ENCODE data around the gene PLEKHH2. TPM values are rescaled to one million over a fixed set of nuclear protein-coding genes. Genes with fewer than 3 reads are reported as not detected.
A peak's percentile ranks its signal among the peaks of the same experiment; 100 is the strongest.

PLEKHH2 gene
- total and polyA plus RNA-seq, 2 of the 13 experiments (the other 11 are each of a cell fraction or from before 2014, with no cell fraction given): 1.1 to 3.0 TPM

DNA sequence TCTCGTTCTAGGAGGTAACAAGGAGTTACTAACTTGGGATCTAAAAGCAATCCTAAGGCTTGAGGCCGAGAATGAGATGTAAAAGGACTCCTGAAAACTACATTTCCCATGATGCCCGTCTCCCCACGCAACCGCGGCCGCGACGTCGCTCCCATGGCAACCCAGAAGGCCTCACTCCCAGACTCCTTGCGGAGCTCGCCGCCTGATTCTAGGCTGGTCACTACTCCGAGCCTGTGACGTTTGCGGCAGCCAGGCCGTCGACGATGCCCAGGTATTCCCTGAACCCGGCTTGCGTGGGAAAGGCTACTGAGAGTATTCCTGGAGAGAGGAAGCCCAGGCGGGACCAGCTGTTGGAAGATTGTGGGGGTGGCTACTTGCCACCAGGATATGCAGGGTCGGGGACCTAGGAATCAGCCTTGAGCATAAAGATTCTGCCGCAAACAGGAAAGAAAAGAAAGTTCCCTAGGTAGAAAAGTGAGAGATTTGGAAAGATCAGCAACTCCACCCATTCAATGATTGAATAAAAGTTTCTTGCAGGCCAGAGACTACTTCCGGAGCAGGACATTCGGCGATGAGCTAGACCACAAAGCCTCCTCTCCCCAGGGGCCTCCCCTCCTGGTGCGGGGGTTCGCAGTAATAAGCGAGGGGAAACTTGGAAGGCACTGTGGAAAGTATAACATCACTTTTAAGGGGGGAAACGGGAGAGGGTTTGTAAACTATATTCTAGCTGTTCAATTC, 137.0 kb downstream of the PLEKHH2 start, which contains the start of gene DYNC2LI1 (continued):
- TF ChIP-seq IKZF1 (IDR thresholded peaks at IDR 0.05): no peak
- TF ChIP-seq ZNF720 (CRISPR knock-in tag; IDR thresholded peaks at IDR 0.05): no peak
- no peak for TF ChIP-seq TEAD2 (CRISPR knock-in tag; IDR thresholded peaks at IDR 0.05)
- no peak for TF ChIP-seq ZNF629 (CRISPR knock-in tag; conservative IDR thresholded peaks at IDR 0.05)
- TF ChIP-seq RFX1 (IDR thresholded peaks at IDR 0.05): peak; percentile 97
- no peak for TF ChIP-seq PATZ1 (CRISPR knock-in tag; IDR thresholded peaks at IDR 0.05)
- TF ChIP-seq SRSF1 (optimal IDR thresholded peaks at IDR 0.05; ENCODE audit: low read depth, low read length): no peak
- TF ChIP-seq PCBP1 (IDR thresholded peaks at IDR 0.05; ENCODE audit: borderline replicate concordance, low read depth, low read length): no peak
- TF ChIP-seq PHF20 (CRISPR knock-in tag; IDR thresholded peaks at IDR 0.05): peak; percentile 71
- peak; percentile 100 for TF ChIP-seq THAP11 (CRISPR knock-in tag; IDR thresholded peaks at IDR 0.05)
- no peak for TF ChIP-seq FOXM1 (CRISPR knock-in tag; IDR thresholded peaks at IDR 0.05)
- TF ChIP-seq DDIT3 (CRISPR knock-in tag; IDR thresholded peaks at IDR 0.05): no peak
- no peak for TF ChIP-seq WIZ (CRISPR knock-in tag; IDR thresholded peaks at IDR 0.05)
- TF ChIP-seq, protein P1, sequence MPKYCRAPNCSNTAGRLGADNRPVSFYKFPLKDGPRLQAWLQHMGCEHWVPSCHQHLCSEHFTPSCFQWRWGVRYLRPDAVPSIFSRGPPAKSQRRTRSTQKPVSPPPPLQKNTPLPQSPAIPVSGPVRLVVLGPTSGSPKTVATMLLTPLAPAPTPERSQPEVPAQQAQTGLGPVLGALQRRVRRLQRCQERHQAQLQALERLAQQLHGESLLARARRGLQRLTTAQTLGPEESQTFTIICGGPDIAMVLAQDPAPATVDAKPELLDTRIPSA (CRISPR knock-in tag; IDR thresholded peaks at IDR 0.05; ENCODE audit: borderline replicate concordance): no peak
- TF ChIP-seq ZFP37 (CRISPR knock-in tag; IDR thresholded peaks at IDR 0.05; ENCODE audit: borderline replicate concordance): no peak
- TF ChIP-seq, protein P2, sequence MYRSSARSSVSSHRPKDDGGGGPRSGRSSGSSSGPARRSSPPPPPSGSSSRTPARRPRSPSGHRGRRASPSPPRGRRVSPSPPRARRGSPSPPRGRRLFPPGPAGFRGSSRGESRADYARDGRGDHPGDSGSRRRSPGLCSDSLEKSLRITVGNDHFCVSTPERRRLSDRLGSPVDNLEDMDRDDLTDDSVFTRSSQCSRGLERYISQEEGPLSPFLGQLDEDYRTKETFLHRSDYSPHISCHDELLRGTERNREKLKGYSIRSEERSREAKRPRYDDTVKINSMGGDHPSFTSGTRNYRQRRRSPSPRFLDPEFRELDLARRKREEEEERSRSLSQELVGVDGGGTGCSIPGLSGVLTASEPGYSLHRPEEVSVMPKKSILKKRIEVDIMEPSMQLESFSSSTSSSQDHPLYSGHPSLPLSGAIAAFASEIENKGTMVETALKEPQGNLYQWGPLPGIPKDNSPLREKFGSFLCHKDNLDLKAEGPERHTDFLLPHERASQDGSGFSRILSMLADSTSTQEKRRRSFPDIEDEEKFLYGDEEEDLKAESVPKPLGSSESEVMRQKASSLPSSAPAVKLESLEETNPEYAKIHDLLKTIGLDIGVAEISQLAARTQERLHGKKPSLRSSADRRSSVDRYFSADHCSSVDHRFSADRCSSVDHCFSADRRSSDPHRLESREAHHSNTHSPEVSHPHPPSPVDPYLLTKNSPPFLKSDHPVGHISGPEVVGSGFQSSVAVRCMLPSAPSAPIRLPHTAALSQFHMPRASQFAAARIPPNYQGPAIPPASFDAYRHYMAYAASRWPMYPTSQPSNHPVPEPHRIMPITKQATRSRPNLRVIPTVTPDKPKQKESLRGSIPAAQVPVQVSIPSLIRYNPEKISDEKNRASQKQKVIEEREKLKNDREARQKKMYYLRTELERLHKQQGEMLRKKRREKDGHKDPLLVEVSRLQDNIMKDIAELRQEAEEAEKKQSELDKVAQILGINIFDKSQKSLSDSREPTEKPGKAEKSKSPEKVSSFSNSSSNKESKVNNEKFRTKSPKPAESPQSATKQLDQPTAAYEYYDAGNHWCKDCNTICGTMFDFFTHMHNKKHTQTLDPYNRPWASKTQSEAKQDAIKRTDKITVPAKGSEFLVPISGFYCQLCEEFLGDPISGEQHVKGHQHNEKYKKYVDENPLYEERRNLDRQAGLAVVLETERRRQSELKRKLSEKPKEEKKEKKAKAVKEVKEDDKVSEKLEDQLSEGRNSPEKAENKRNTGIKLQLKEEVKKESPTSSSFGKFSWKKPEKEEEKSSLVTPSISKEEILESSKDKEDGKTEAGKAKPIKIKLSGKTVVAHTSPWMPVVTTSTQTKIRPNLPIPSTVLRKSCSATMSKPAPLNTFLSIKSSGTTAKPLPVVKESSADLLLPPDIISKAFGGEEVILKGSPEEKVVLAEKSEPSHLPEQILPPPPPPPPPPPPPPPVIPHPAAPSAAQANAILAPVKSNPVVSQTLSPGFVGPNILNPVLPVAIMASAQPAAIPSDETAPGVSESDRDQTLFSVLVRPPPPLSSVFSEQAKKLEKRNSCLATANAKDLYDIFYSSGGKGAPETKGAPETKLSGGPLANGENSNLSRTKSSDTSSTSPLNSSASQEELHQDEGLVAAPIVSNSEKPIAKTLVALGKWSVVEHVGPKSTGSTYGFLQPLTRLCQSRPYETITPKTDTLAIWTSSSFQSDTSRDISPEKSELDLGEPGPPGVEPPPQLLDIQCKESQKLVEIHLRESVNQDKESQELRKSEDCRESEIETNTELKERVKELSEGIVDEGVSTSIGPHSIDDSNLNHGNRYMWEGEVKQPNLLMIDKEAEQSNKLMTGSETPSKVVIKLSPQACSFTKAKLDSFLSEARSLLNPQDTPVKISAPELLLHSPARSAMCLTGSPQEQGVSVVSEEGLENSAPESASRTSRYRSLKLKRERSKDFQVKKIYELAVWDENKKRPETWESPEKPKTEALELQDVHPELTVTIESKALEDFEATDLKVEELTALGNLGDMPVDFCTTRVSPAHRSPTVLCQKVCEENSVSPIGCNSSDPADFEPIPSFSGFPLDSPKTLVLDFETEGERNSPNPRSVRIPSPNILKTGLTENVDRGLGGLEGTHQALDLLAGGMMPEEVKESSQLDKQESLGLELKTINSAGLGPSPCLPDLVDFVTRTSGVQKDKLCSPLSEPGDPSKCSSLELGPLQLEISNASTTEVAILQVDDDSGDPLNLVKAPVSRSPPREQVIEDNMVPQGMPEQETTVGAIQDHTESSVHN (CRISPR knock-in tag; IDR thresholded peaks at IDR 0.05): no peak
- TF ChIP-seq ZNF580 (CRISPR knock-in tag; IDR thresholded peaks at IDR 0.05; ENCODE audit: borderline replicate concordance, low read depth): peak; percentile 80; the same call in 1 of the 2 replicates
- peak; percentile 85 for TF ChIP-seq SUZ12 (IDR thresholded peaks at IDR 0.05; ENCODE audit: low read depth, low read length)
- no peak for TF ChIP-seq RFXANK (CRISPR knock-in tag; IDR thresholded peaks at IDR 0.05)
- TF ChIP-seq MLLT10 (CRISPR knock-in tag; IDR thresholded peaks at IDR 0.05): no peak
- no peak; the same call in 1 of the 2 replicates for TF ChIP-seq ZNF12 (CRISPR knock-in tag; IDR thresholded peaks at IDR 0.05)
